Measurements from ENCODE around the gene RASGRF1.
"Not testable (repeated sequence)": the region's sequence is repeated elsewhere in the genome, so short reads cannot be mapped to it uniquely, and the experiment has no call there.

Gene RASGRF1

DNA sequence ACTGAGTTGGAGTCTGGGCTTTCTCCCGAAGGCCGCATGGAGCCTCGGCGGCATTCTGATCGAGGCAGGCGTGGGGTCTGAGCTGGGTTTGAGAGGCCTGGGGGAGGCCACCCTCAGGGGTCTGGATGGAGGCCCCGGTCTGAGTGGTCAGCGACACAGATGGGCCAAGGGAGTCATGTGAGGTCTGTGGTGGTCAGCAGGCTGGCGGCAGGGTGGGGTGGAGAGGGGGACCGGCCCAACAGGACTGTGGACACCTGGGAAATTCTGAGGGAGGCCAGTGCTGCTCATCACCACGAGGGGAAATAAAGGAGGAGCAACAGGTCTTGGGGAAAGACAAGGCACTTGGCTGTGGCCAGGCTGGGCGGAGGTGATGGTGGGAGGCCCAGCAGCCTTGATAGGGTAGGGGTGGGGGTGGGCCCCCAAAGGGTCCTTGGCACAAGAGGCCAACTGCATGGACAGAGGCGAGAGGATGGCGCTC is 161.9 kb downstream of the RASGRF1 start:
- DNase-seq = no peak

GRCh38 chr15:78928176-78928575 is 162.4 kb downstream of the RASGRF1 start:
- not testable (repeated sequence) for DNase-seq

GRCh38 chr15:78927077-78927790 is 163.3 kb downstream of the RASGRF1 start:
- DNase-seq = no peak

GRCh38 chr15:78925956-78926743 is 164.4 kb downstream of the RASGRF1 start:
- DNase-seq = no peak

DNA sequence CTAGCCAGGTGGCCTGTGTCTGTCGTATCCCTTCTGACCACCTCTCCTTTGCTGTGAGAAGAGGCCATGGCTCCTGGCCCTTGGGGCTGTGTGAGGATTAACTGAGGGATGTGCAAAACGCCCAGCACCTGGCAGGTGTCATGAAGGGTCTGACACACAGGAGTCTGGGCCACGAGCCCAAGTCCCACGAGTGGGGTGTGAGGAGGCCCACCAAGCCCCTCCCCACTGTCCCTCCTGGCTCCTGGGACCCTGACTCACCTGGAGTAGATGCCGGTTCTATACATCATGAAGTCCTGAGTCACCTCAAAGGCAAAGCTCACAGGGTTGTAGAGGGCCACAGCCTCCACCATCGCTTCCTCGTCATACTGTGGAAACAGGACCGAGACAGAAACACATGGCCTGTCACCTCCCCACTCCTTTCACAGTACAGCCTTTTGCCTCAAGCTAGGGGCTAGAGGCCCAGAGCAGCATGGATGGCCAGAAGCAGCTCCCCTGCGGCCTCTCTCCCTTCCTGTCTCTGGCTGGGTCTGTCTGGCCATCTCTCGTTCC is 165.4 kb downstream of the RASGRF1 start:
- no peak for DNase-seq

DNA sequence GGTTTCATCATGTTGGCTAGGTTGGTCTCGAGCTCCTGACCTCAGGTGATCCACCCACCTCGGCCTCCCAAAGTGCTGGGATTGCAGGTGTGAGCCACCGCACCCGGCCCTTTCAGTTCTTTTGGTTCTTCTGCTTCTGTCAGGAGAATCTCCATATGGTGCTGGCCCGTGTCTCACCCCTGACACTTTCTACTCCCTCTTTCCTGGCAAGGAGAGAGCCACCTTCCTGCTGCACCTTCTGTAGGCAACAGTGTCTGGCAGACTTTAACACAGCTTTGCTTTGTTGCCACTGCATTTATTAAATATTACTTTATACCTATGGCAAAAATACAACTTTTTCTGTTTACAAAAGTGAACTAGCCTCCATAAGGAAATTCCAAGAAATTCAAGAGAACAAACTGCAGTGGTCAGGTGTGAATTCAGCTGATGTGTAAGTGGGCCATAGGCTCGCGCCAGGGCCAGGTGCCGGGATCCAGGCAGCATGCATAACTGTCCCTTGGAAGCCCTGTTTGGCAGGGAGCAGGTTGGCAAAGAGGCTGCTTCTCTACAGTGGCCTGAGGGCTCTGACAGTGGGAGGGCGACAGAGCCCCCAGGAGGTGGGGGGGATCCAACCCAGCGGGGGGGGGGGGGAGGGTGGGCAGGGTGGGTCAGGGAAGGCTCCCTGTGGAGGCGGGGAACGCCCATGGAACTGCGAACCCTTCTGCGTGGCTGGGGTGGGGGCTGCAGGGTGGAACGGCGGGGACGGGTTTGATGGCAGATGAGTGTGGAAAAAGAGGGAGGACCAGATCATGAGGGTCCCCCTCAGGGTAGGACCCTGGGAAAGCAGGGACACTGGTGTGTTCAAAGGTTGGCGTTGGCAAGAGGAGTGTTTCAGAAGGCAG is 166.9 kb downstream of the RASGRF1 start:
- DNase-seq = no peak

DNA sequence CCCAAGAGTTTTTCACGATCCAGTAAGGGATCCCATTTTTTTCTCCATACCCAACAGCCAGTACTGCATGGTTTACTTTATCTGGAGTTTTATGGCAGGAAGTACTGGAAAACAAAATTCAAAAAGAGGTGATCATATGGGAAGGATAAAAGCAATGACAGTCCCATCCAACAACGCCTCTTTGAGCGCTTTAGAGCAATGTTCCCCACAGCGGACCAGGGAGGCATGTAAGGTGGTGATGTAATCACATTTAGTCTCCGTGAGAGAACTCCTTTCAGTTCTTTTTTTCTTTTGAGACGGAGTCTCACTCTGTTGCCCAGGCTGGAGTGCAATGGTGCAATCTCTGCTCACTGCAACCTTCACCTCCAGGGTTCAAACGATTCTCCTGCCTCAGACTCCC is 167.6 kb downstream of the RASGRF1 start:
- no peak for DNase-seq

DNA sequence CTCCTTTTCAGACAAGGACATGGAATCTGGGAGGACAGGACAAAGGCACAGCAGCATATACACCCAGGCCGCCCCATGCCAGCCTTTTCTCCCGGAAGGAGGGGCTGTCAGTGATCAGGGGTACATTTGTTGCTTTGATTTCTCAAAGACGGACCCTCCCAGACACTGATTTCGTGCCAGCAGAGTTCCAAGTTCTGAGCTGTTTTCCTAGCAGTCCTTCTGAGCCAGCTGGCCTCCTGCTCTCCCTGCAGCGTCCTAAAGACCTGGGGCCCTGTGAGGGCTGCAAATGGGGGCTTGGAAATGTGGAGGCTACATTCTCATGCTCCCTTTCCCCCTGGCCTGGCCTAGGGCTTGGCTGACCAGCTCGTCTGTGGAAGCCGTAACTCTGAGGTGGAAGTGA is 168.1 kb downstream of the RASGRF1 start:
- DNase-seq = no peak

- no peak for DNase-seq
Measured at GRCh38 chr15:78921940-78922339, 168.6 kb downstream of the RASGRF1 start.

GRCh38 chr15:78921517-78921916 is 169.1 kb downstream of the RASGRF1 start:
- DNase-seq = no peak

GRCh38 chr15:78917888-78918287 is 172.7 kb downstream of the RASGRF1 start:
- DNase-seq = peak; percentile 35

GRCh38 chr15:78916088-78916487 is 174.5 kb downstream of the RASGRF1 start:
- DNase-seq = no peak

DNA sequence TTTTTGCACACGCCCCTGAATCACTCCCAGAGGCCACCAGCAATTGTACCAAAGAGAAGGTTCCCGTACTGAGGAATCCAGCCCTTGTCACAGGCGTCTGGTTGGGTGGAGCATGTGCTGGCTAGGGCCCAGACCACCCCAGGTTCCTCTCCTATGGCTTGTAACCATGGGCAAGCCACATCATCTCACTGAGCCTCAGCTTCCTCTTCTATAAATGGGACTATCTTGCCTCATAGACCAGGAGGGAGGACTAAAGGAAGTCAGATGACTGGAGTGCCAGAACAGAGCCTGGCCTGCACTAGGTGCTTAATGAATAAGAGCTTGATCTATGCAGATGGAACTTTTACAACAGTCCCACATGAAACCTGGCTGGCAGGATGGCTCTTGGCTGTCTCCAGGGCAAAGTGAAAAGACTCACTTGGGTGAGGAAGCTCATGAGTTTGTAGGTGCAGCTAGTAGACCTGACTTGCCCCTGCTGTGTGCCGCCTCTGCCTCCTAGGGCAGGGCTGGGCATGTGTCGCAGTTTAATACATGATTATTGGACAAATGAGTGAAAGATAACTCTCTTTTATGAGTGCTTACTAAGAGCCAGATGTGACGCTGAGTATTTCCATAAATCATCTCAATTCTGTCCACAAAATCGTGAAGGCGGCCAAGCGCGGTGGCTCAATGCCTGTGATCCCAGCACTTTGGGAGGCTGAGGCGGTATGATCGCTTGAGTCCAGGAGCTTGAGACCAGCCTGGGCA is 175.1 kb downstream of the RASGRF1 start:
- DNase-seq = no peak

GRCh38 chr15:78914027-78914764 is 176.4 kb downstream of the RASGRF1 start:
- peak; percentile 59 for DNase-seq

GRCh38 chr15:78913012-78913411 is 177.6 kb downstream of the RASGRF1 start:
- no peak for DNase-seq

DNA sequence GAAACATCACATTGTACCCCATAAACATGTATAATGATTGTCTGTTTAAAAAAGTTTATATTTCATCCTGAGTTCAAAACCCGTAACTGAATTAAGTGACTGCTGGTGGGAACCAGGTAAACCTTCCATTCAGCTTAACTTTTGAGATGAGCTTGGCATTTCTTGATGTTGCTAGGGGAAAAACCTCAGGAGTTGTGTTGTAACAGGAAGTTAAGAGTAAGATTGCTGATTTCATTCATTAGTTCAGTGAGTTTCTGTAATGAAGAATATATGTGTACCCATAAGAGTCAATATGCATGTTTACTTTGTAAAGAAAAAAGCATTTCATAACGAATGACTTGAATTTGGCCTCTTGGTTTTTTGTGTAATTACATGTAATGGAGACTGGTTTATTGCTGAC is 178.3 kb downstream of the RASGRF1 start:
- DNase-seq = no peak

DNA sequence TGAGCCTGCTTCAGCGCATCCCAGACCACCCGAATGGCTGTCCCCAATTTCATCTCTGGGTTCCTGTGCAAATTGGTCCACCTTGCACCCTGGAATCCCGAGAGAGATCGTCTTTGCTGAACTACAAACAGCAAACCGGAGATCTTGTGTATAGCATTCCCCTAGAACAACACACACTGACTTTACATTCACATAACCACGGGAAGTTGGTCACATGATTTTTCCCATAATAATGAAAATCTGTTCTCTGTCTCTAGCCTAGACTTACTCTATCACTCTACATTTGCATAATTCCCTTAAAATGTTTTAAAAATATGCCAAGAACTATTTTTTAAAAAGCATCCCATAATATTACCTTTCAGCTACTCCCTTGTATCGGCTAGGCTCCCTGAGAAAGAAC is 180.3 kb downstream of the RASGRF1 start:
- no peak for DNase-seq
